Heart left ventricle (tissue), 13 donors: ENCODE measurements around the gene POU5F2.

Experiments
- POLR2A ChIP-seq, 2 donors: fragments of 450-650 bp; IDR thresholded peaks; one replicate each; pipeline ENCODE4 v1.6.1; 2017; ENCODE audit warnings: antibody characterized with exemption in 2 of 2, mild to moderate bottlenecking in 2 of 2, moderate library complexity in 2 of 2
- TF ChIP-seq, protein P1 (sequence below), 12 donors: fragments of 200-600 bp; sonication (generic) in 4 of 12; IDR thresholded peaks; one replicate each; pipeline versions ENCODE4 v1.5.0 to v1.8.0; 2018 to 2022; ENCODE audit warnings: antibody characterized with exemption in 12 of 12, mild to moderate bottlenecking in 5 of 12
- donor health status: ischemic (EF 13 %, LVEDD 7.1; RV severe dilation, severe dysfunction).
- donor health status: DM: no; HTN: yes; CAD: no.
- donor health status: DM: no; HTN: no; CAD: no.
- donor health status: ischemic (EF 25% LVEDD 6.9; RV normal size, moderate dysfunction).
- donor health status: ischemic (EF 25% LVEDD 5.7; RV mildly dilated, moderate dysfunction).
- donor health status: ischemic (EF 35%, LVEDD 5.7; RV mildly dilated, moderate dysfunction).
- donor health status: nonischemic (EF 11% LVEDD 7.7; RV severe dilation, severe dysfunction).
- donor health status: DM: yes; HTN: yes; CAD: no.
- donor health status: PGD.
- donor health status: ischemic (EF 29% LVEDD 5.4; RV normal size, mild dysfunction).
- donor health status: nonischemic (EF 23%, LVEDD 6.1; RV moderate dilation, normal function).

DNA sequence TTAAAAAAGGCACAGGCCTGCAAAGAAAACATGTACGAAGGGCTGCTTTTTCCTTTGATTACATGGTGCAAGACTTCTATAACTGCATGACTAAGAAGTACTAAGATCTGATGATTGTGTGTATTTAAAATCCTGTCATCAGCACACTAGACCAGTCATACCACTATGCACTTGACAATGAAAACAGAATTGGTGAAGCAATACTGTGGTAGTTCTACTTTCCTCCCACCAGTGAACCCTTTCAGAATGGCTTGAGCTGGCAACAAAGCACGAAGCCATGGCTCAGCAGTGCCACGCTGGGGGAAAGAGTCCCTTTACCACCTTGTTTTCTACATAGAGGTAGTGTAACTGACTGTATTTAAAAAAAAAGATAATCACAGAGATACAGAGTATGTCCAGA lies 49.0 kb upstream of the POU5F2 start:
- TF ChIP-seq, protein P1, sequence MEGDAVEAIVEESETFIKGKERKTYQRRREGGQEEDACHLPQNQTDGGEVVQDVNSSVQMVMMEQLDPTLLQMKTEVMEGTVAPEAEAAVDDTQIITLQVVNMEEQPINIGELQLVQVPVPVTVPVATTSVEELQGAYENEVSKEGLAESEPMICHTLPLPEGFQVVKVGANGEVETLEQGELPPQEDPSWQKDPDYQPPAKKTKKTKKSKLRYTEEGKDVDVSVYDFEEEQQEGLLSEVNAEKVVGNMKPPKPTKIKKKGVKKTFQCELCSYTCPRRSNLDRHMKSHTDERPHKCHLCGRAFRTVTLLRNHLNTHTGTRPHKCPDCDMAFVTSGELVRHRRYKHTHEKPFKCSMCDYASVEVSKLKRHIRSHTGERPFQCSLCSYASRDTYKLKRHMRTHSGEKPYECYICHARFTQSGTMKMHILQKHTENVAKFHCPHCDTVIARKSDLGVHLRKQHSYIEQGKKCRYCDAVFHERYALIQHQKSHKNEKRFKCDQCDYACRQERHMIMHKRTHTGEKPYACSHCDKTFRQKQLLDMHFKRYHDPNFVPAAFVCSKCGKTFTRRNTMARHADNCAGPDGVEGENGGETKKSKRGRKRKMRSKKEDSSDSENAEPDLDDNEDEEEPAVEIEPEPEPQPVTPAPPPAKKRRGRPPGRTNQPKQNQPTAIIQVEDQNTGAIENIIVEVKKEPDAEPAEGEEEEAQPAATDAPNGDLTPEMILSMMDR (IDR thresholded peaks at IDR 0.05), result no peak
- TF ChIP-seq POLR2A (IDR thresholded peaks at IDR 0.05), result no peak
